HepG2 (cell line): ENCODE data around the gene SPATA46. TPM values are rescaled to one million over a fixed set of nuclear protein-coding genes. Genes with fewer than 3 reads are reported as not detected.

Experiments used
- ATAC-seq: fragments of 200-7000 bp; cut with Tn5 transposase; 3 replicates; pipeline ENCODE4 v1.9.1; 2020; ENCODE audit warnings: mild to moderate bottlenecking, moderate library complexity
- BruUV-seq: library from RNA; stranded (reverse); fragments of 400-500 nt; replicated peaks from 2 replicates; lab custom pipeline; 2021; lab: Mats Ljungman, UMichigan
- CTCF ChIA-PET: fragments of 300-600 bp; formaldehyde crosslinking; extraction: SDS; loops from one replicate; lab custom pipeline; 2021; ENCODE audit warnings: low total read pairs, inconsistent platforms, low intra/inter-chr PET ratio; lab: Yijun Ruan, JAX
- POLR2A ChIA-PET: fragments of 350-600 bp; sonication (Branson Sonifier 250); formaldehyde crosslinking; loops from one replicate; lab custom pipeline; 2020; ENCODE audit warnings: antibody characterized with exemption, inconsistent platforms; lab: Yijun Ruan, JAX
- DNase-seq: peaks from one replicate; pipeline ENCODE4 v3.0.0-alpha.2; 2015; ENCODE audit warnings: low spot score
- FAIRE-seq: peaks from 3 replicates; lab custom pipeline; 2011; peaks lifted over from hg19 to GRCh38; lab: Jason Lieb, UNC
- H2AFZ ChIP-seq: one replicate; pipeline ENCODE4 v1.6.1; 2011; ENCODE audit warnings: low read length, inconsistent platforms
- H3K27ac ChIP-seq: fragments of 300-600 bp; 3 replicates; pipeline ENCODE4 v1.8.0; 2011; ENCODE audit warnings: mixed run types, mild to moderate bottlenecking, mixed read lengths, low read length, inconsistent platforms; ENCODE audit not compliant: insufficient read depth; ENCODE audit errors: extremely low read length
- H3K27me3 ChIP-seq, 2 experiments: fragments of 200-600 bp in 1 of 2; 2 replicates in 1 of 2; 3 replicates in 1 of 2; pipeline versions ENCODE4 v1.6.0 to v1.8.0; 2011; ENCODE audit warnings: low read length in 2 of 2, mild to moderate bottlenecking in 2 of 2, moderate library complexity in 2 of 2, inconsistent platforms in 1 of 2; ENCODE audit not compliant: insufficient read depth in 2 of 2, control insufficient read depth in 1 of 2
- H3K36me3 ChIP-seq, 2 experiments: fragments of 200-600 bp in 1 of 2; replicated peaks in 1 of 2; 2 replicates in 1 of 2; 3 replicates in 1 of 2; pipeline versions ENCODE4 v1.5.1 to v1.8.0; 2011; ENCODE audit warnings: low read length in 2 of 2, inconsistent platforms in 1 of 2; ENCODE audit not compliant: insufficient read depth in 2 of 2, control insufficient read depth in 1 of 2
- H3K4me1 ChIP-seq: 2 replicates; pipeline ENCODE4 v1.5.1; 2012; ENCODE audit warnings: low read length, inconsistent platforms; ENCODE audit not compliant: insufficient read depth
- H3K4me2 ChIP-seq: 2 replicates; pipeline ENCODE4 v1.6.0; 2011; ENCODE audit warnings: low read depth, low read length, inconsistent platforms
- H3K4me3 ChIP-seq, 3 experiments: fragments of 200-600 bp in 1 of 3; sonication (generic), shearing (Covaris generic) in 1 of 3; replicated peaks in 1 of 3; 2 replicates each; pipeline ENCODE4 v1.5.1; 2011 to 2016; ENCODE audit warnings: low read length in 3 of 3, inconsistent platforms in 2 of 3, low read depth in 2 of 3, mild to moderate bottlenecking in 2 of 3, control low read depth in 1 of 3, mixed read lengths in 1 of 3; ENCODE audit not compliant: insufficient read depth in 1 of 3
- H3K79me2 ChIP-seq: one replicate; pipeline ENCODE4 v1.6.1; 2011; ENCODE audit warnings: low read length, inconsistent platforms; ENCODE audit not compliant: insufficient read depth
- H3K9ac ChIP-seq: 2 replicates; pipeline ENCODE4 v1.6.0; 2011; ENCODE audit warnings: mild to moderate bottlenecking, low read depth, low read length, inconsistent platforms; ENCODE audit not compliant: insufficient read depth
- H3K9me3 ChIP-seq: 2 replicates; pipeline ENCODE4 v1.5.1; 2012; ENCODE audit warnings: mild to moderate bottlenecking, low read length
- H4K20me1 ChIP-seq: 2 replicates; pipeline ENCODE4 v1.6.0; 2011; ENCODE audit warnings: inconsistent platforms, mild to moderate bottlenecking, low read length, moderate library complexity; ENCODE audit not compliant: insufficient read depth
- ARID2 ChIP-seq: sonication (generic); formaldehyde crosslinking; IDR thresholded peaks from 2 replicates; pipeline ENCODE4 v1.8.1; 2022; ENCODE audit warnings: mild to moderate bottlenecking, missing genetic modification reagents, borderline replicate concordance
- GABPB1 ChIP-seq: IDR thresholded peaks from 2 replicates; pipeline ENCODE4 v1.6.1; 2016; ENCODE audit warnings: mild to moderate bottlenecking, missing genetic modification reagents, moderate library complexity, missing compliant biosample characterization
- HMG20A ChIP-seq: IDR thresholded peaks from 2 replicates; pipeline ENCODE4 v1.6.1; 2016; ENCODE audit warnings: borderline replicate concordance
- REL ChIP-seq: sonication (generic); formaldehyde crosslinking; conservative IDR thresholded peaks from 2 replicates; pipeline ENCODE4 v1.8.0; 2022; ENCODE audit warnings: mild to moderate bottlenecking, missing genetic modification reagents, moderate library complexity
- WGBS: methylation state at CpG from one replicate; pipeline ENCODE4 v1.1.6; 2017; ENCODE audit warnings: low lambda C conversion rate; 5-methylcytosine and 5-hydroxymethylcytosine counted together
- in situ Hi-C: cut with HindIII; loops from 2 replicates; pipeline ENCODE4 v1.10.0; 2017; ENCODE audit warnings: low pct_unique_long_range_greater_than_20kb; ENCODE audit not compliant: extremely low pct_ligation_motif_present
- intact Hi-C: fragments of 100-400 bp; cut with micrococcal nuclease; formaldehyde crosslinking; loops from one replicate; pipeline ENCODE4 v1.10.0; 2022; ENCODE audit not compliant: unreplicated experiment
- polyA plus RNA-seq, 8 experiments: library from polyadenylated mRNA; depleted of rRNA in 3 of 8; stranded (reverse) in 7 of 8; unstranded in 1 of 8; fragments of >200 nt; fragmentation: Illumina TruSeq in 4 of 8; extraction: Trizol in 4 of 8; gene quantifications; 2 replicates each; pipeline versions ENCODE4 v1.2.1 to v1.2.3, GENCODE V29; 2011 to 2016; ENCODE audit warnings: low read depth in 4 of 8, missing spikeins in 1 of 8, mixed read lengths in 1 of 8; ENCODE audit not compliant: insufficient read depth in 1 of 8
- total RNA-seq, 5 experiments: library from RNA; depleted of rRNA; stranded (reverse); fragments of >200 nt; fragmentation: Illumina TruSeq; extraction: Trizol; gene quantifications; 2 replicates each; pipeline ENCODE4 v1.2.3, GENCODE V29; 2016; ENCODE audit warnings: low read depth in 1 of 5
- TF ChIP-seq, protein P1 (sequence below): IDR thresholded peaks from 2 replicates; pipeline ENCODE4 v1.6.1; 2018; ENCODE audit warnings: missing genetic modification reagents, mild to moderate bottlenecking, missing compliant biosample characterization
- TF ChIP-seq, protein P2 (sequence below): sonication (generic); formaldehyde crosslinking; IDR thresholded peaks from 2 replicates; pipeline ENCODE4 v1.8.1; 2023; ENCODE audit warnings: missing genetic modification reagents, inconsistent platforms, borderline replicate concordance
- TF ChIP-seq, protein P3 (sequence below): sonication (generic); formaldehyde crosslinking; IDR thresholded peaks from 2 replicates; pipeline ENCODE4 v1.5.1; 2020; ENCODE audit warnings: mild to moderate bottlenecking, moderate library complexity, missing genetic modification reagents

Gene SPATA46
- total and polyA plus RNA-seq, 2 of the 13 experiments (the other 11 are each of a cell fraction or from before 2014, with no cell fraction given), result not detected

DNA sequence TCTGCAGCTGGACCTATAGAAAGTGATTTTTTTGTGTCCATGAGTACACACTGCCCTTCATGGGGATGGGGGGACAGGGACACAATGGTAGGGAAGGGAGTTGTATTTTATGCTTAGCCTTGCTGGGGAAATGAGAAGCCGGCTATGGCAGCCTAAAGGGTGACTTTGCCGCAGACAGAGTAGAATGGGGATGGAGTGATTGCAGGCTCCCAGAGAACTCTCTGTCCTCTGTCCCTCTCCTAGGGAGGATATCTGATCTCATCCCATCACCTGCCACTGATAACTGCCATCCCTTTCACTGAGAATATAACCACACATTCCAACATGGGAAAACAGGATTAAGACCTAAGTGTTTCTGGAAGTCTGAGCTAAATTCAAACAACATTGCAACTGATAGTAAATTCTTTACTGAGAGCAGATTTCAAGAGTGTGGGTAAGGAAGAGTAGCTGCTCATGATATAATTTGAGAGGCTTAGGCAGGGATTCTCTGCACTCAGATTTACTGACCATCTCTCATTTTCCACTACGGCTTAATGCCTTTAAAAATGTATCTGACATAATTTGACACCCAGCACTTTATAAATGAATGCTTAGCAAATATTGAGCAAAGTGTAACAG lies 21.4 kb upstream of the SPATA46 start:
- ATAC-seq, result no peak
- no peak for DNase-seq
- TF ChIP-seq, protein P1, sequence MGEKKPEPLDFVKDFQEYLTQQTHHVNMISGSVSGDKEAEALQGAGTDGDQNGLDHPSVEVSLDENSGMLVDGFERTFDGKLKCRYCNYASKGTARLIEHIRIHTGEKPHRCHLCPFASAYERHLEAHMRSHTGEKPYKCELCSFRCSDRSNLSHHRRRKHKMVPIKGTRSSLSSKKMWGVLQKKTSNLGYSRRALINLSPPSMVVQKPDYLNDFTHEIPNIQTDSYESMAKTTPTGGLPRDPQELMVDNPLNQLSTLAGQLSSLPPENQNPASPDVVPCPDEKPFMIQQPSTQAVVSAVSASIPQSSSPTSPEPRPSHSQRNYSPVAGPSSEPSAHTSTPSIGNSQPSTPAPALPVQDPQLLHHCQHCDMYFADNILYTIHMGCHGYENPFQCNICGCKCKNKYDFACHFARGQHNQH (CRISPR knock-in tag), result no peak
- TF ChIP-seq REL (CRISPR knock-in tag), result no peak
- TF ChIP-seq, protein P2, sequence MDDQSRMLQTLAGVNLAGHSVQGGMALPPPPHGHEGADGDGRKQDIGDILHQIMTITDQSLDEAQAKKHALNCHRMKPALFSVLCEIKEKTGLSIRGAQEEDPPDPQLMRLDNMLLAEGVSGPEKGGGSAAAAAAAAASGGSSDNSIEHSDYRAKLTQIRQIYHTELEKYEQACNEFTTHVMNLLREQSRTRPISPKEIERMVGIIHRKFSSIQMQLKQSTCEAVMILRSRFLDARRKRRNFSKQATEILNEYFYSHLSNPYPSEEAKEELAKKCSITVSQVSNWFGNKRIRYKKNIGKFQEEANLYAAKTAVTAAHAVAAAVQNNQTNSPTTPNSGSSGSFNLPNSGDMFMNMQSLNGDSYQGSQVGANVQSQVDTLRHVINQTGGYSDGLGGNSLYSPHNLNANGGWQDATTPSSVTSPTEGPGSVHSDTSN, result no peak
- no peak for TF ChIP-seq HMG20A
- no peak for TF ChIP-seq ARID2 (CRISPR knock-in tag)
- TF ChIP-seq GABPB1, result no peak
- TF ChIP-seq, protein P3, sequence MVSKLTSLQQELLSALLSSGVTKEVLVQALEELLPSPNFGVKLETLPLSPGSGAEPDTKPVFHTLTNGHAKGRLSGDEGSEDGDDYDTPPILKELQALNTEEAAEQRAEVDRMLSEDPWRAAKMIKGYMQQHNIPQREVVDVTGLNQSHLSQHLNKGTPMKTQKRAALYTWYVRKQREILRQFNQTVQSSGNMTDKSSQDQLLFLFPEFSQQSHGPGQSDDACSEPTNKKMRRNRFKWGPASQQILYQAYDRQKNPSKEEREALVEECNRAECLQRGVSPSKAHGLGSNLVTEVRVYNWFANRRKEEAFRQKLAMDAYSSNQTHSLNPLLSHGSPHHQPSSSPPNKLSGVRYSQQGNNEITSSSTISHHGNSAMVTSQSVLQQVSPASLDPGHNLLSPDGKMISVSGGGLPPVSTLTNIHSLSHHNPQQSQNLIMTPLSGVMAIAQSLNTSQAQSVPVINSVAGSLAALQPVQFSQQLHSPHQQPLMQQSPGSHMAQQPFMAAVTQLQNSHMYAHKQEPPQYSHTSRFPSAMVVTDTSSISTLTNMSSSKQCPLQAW, result no peak
- intact Hi-C loops, result loop anchor here (10.0 kb wide), 1 partner anchor 113 kb away; no protein-coding TSS in a partner anchor
- FAIRE-seq, result no peak
- H4K20me1 ChIP-seq, result no peaks in the 10 kb centered on the region
- no peak overlapping the region for H2AFZ ChIP-seq
- no peak overlapping the region for H3K27ac ChIP-seq
- H3K27me3 ChIP-seq, result no peaks in the 10 kb centered on the region; a peak in 1 of 5 replicates
- POLR2A ChIA-PET, result no interaction called here
- 0% methylated on average over 3 of the region's 3 CpGs for WGBS
- H3K4me3 ChIP-seq, result no peak overlapping the region
- no peaks in the 10 kb centered on the region for H3K9me3 ChIP-seq
- no peak overlapping the region for H3K9ac ChIP-seq
- no peaks in the 10 kb centered on the region for H3K36me3 ChIP-seq
- in situ Hi-C loops, result no loop called here
- H3K4me1 ChIP-seq, result no peaks in the 10 kb centered on the region
- no peak overlapping the region for H3K4me2 ChIP-seq
- CTCF ChIA-PET, result interaction anchor here (0.7 kb wide), 1 partner anchor 339 kb away, joined by 3 read pairs; no protein-coding TSS in a partner anchor
- H3K79me2 ChIP-seq, result no peaks in the 10 kb centered on the region
- BruUV-seq, result no TSS peak
